Measurements from ENCODE around the gene TBC1D22A.

Gene TBC1D22A

DNA sequence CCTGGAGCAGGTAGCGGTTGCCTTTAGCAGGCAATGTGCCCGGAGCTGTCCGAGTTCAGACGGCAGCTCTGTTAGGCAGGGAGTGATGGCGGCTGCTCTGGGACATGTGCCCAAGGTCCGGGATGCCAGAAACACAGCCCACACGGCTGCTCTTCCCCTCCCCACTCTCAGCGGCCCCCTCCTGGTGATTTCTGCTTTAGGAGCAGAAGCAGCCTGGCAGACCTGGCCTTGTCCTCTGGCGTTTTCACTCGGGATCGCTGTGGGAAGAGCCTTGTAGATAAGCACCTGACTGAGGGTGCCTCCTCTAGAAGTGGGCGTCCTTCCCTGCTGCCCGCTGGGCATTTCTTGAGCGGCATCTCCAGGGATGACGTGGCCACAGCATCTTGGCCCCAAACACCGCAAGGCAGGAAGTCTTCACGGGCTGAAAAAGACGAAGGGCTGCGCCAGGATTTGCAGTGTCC lies 392.2 kb downstream of the TBC1D22A start:
- FAIRE-seq = no peak

DNA sequence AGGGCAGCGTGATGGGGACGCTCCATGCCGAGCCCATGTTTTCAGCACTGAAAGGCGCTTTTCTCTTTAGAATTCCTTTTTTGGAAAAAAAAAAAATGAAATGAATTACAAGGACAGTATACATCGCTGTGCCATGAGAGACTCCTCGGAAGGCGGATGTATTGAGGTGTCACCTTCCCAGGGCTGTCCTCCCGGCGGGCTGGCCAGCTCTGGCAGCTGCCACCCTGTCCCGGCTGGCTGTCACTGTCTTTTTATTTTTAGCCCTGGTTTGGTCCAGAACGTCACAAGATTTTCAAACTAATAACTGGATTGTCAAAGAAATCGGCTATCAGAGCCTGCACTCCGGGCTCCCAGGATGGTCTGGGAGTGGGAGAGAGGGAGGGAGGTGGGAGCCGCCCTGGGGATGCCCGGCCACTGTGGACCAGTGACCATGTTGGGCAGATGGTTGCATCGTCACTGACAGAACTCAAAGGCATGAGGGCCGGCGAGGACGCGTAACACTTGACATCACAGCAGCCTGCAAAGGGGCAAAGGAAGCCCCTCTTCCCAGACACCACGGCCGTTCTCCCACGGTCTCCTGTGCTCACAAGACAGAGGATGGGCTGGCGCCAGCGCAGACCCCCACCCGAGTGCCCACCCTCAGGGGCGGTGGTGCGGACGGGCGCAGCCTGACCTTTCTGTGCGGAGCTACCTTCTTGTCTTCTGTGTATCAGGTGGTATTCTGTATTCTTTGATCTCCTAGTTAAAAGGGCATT lies 392.9 kb downstream of the TBC1D22A start:
- DNase-seq (ENCODE audit: insufficient read length, low spot score) = no peak
- FAIRE-seq = no peak

More for the DNA sequence above, 392.2 kb downstream of the TBC1D22A start:
- no peak for DNase-seq (ENCODE audit: insufficient read length, low spot score)

DNA sequence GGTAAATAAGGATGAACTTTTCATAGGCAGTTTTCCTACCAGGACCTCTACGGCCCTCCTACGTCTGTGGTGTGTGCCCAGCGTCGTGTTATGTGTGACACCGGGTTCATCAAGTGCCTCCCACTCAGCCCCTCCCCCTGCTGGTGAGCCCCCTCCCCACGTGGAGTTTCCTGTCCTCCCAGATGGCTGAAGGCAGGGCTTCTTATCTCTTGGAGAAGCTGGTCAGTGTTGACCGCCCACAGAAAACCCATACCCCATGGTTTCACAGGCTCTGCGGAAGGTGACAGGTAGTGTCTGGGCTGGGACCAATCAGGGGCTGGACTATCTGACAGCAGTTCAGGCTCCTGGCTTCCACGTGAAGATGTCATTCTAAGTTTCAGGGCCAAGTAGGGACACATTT lies 393.5 kb downstream of the TBC1D22A start:
- FAIRE-seq = no peak

DNA sequence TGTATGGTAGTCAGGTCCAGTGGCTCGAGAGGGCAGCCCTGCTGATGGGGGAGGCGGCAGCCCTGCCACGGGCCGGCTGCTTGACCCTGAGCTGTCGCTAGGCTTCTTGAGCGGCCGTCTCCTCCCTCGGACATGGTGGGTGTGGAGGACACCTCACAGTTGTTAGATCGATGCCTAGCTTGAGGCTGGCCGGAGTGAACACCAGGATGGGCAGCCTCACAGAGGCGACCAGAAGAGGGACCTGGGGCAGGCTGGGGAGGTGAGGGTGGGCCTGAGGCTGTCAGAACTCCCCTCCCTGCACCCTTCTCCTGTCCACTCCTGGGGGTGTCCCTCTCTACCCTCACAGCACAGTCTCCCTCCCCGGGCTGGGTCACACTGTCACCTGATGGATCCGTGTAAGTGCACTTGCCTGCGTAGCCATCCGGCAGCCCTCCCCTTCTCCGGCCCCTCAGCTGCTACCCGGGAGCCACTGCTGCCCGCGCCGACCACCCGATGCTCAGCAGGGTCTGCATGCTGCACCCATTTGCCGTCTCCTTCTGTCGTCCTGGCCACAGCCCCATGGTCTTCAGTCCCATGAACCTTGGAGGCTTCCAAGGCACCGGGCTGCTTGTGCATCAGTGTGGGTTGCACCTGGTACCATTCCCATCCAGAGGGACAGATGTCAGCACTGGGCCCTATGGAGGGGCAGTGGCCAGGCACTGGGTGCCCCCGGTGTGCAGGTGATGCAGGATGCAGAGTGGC lies 394.1 kb downstream of the TBC1D22A start:
- DNase-seq (ENCODE audit: insufficient read length, low spot score) (no peak), FAIRE-seq (no peak)

More for the DNA sequence above, 393.5 kb downstream of the TBC1D22A start:
- no peak for DNase-seq (ENCODE audit: insufficient read length, low spot score)

DNA sequence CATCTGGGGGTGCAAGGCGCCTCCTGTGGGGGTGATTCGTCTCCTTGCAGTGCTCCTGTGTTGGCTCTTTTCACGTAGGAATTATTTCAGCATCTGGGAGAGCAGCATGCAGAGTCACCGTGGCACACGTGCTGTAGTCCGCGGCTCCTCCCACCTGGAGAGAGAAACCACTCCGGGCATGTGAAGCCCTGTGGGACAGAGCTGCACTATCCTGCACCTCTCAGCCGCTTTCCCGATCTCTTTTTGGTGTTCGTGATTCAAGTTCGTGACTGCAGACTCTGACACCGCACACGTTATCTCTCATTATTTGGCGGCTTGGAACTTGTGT lies 394.6 kb downstream of the TBC1D22A start:
- FAIRE-seq (no peak), DNase-seq (ENCODE audit: insufficient read length, low spot score) (no peak)

DNA sequence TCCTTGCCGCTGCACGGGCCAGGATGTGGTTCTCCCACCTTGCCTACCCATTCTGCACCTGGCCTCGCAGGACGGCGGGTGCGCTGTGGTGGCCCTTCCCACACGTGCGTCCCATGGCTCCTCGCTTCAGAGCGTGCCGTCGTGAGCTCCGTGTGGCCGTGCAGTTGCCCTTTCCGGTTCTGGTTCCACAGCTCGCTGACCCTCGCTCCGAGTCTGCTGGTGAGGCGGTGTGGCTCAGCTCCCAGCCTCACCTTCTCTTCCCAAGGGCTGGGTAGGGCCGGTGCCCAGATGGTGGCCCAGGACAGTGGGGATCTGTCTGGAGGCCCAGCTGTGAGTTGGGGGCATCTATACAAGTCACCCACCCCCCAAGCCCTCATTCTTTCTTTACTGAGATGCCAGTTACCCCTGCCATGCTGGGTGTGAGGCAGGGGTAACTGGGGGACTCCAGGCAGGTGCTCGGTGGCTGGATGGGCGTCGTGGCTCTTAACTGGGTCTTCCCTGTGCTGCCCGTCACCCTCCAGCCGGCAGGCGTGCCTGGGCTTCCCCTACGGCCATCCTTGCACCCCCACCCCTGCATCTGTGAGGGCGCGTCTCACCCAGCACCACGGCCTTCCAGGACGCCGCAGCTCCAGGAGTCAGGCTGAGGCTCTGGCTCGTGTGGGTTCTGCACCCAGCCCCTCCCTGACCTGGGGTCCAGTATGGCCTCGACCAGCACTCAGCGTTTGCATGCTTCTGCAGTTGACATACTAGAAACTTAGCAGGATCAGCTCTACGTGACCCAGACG lies 395.2 kb downstream of the TBC1D22A start:
- no peak for DNase-seq (ENCODE audit: insufficient read length, low spot score)
- no peak for FAIRE-seq

DNA sequence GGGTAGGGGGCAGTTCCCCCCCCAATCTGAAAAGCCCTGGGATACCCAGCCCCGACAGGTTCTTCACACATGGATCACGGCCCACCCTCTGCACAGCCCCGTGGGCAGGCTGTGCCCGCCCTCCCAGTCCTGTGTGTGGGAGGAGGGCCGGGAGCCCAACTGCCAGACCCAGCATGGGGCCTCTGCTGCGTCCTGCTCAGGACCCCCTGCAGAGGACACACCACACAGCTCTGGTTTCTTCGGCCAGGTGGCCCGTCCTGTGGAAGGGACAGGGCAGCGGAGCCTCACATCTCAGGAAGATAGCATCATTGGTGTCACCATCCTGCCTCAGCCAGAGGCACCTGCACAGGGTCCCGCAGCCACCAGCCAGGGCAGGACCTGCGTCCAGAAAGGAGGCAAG lies 396.0 kb downstream of the TBC1D22A start:
- DNase-seq (ENCODE audit: insufficient read length, low spot score) = no peak
- no peak for FAIRE-seq

DNA sequence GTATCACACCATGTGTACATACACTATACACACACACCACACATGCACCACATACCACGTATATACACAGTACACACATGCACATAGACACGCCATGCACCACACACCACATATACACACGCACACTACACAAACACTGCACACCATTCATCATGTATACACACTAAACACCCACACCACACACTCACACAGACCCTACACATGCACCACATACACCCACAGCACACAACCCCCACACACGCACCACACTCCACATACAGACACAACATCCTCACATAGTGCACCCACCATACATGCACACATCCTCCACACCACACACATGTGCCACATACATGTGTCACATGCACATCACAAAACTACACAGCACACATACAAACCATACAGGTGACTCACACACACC lies 397.1 kb downstream of the TBC1D22A start:
- FAIRE-seq (no peak), DNase-seq (ENCODE audit: insufficient read length, low spot score) (no peak)

DNA sequence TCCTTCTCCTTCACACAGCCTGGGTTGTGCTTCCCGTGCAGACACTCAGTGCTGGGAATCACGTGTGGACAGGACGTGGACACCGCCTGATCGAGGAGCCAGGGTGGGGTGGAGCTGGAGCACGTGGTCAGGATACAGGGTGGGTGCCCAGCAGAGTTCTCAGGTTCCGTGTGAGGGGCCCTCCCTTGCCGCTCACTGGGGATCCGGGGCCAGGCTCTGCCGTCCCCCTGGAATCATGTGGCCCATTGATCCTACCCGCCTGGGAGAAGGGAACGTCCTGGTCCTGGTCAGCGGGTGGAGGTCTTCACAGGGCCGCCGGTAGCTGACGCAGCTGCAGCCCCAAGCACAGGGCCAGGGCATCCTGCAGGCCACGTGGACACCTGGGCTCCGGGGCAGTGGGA lies 397.7 kb downstream of the TBC1D22A start:
- FAIRE-seq = no peak
- DNase-seq (ENCODE audit: insufficient read length, low spot score) = no peak

DNA sequence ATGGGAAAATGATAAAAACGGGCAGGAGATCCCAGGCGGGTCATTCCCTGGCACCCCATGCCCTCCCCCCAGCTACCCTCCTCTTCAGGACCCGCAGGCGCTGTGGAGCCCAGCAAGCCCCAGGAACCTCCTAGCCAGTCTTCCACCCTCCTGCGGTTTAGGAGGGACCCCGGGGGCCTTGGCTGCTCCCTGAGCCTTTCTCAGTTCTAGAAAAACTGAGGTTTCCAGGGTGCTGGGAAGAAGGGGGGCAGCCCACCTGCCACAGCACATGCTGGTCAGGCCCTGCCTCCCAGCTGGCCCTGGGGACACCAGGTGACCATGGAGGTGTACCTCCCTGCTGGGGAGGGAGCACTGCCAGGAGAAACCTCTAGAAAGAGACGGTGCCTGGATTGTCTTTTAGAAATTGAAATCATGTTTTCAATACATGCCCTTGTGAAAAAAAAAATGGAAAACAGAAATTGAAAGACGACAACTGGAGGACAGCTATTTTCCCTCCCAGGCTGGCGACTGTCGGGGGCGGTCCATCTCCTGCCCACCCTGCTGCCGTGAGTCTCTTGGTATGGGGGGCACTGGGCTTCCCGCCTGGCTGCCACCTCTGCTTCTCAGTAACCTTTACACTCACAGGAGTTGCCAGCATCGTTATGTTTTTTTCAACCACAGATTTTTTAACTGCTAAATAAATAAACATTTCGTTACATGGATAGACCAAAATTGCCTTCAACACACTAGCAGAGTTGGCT lies 398.5 kb downstream of the TBC1D22A start:
- FAIRE-seq = no peak
- DNase-seq (ENCODE audit: insufficient read length, low spot score) = no peak

DNA sequence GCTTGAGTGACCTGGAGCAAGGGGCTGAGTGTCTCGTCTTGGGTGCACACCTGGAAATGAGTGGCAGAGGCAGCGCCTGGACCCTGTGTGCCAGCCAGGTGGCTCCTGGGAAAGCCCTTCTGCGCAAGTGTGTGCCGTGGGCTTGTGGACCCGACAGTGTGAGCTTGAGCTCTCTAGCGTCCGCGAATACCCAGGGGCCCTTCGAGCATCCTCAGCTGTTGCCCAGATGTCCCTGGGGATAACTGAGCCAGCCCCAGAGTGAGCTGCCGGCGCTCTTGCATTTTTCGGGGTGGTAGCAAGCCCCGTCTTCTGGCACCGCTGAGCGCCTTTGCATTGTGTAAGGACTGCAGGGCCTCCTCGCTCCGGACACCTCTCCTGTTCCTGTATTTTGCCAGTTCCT lies 399.2 kb downstream of the TBC1D22A start:
- DNase-seq (ENCODE audit: insufficient read length, low spot score) (no peak), FAIRE-seq (no peak)

DNA sequence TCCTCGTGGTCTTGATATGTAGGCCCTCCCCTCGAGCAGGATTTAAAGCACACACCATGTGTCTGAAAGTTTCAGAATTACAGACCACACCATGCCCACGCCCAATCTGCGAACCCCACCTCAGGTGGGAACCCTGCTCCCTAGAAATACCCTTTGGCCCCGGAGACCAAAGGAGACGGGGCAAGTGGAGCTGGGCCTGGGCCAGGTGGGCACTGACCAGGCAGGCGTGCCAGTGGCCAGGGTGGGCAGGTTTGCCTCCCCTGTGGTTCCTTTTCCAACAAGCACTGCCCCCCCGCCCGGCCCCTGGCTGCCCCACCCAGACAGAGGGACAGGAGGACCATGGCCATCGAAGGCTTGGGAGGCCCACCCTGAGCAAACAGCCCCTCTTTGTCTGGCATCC lies 400.4 kb downstream of the TBC1D22A start:
- FAIRE-seq (no peak), DNase-seq (ENCODE audit: insufficient read length, low spot score) (no peak)

DNA sequence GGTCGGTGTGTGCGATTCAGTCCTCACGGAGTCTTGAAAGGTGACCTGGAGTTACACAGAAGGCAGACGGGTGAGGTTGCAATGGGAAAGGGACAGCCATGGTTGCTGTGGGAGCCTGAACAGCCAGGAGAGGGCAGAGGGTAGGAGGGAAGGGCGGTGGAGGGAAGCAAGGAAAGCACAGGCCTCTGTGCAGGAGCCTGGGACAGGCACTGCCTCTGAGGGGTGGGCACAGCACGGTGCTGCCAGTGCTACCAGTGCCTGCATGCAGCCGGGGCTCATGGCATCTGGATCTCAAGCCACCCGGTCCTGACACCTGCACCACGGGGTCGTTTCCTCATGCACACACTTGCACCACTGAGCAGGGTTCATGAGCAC lies 401.0 kb downstream of the TBC1D22A start:
- FAIRE-seq (no peak), DNase-seq (ENCODE audit: insufficient read length, low spot score) (no peak)

DNA sequence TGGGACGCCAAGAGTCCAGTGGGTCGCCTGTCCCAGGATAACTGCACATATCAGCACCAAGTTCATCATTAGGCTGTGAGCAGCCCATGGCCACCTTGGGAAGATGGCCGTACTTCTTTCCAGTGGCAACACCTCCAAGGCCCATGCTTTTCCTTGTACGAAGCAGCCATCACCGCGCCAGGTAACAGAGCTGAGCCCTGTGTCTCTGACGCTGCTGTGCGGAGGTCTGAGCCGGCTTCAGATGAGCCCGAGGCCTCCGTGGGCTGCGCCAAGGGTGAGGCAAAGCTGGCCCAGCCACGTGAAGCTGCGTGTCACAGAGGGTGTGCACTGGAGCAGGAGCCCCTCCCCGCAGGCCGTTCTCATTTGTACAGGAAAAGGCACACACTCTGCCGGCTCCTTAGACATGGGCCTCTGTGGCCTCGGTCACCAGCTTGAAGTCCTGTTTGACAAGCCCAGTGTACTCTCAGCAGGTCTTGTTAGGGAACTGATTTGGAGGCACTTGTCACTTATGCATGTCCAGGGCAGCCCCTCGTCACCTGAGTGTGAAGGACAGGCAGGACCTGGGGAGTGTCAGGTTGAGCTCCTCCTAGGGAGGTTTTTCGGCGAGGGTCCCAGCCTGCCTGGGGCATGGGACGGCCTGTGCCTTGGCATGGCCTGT lies 401.5 kb downstream of the TBC1D22A start:
- DNase-seq (ENCODE audit: insufficient read length, low spot score) (no peak), FAIRE-seq (no peak)

DNA sequence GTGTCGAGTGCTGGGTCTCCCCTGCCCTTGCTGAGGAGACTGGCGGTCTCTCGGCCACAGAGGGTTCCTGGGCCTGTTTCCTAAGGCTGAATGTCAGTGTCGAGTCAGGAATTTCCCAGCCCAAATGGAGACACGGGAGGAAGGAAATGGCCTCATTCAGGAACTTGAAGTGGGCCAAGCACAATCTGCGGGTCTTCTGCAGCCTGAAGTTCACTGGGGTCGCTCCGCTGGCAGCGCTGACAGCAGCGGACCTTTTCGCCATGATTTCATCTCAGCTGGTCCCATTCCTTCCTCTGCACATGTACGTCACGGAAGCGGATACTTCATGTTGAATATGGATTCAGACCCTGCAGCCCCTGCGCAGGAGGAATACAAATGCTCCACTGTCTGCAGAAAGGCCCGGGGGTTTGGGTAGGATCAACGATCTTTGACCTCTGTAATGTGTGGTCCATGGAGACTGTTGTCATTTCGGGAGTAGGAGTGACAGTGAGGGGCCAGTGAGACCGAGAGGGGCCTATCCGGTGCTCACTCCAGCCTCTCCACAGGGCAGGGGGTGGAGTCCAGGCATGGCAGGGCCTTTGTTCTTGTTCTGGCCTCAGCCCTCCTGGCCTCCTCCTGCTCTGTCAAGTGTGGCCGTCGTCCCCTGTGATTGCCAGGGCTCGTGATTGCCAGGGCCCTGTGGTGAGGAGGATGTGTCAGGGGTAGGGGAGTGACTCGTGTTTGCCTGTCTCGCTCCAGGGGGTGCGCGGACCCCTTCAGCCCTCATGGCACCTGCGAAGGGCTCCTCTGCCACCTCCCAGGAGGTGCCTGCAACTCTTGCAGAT lies 402.3 kb downstream of the TBC1D22A start:
- DNase-seq (ENCODE audit: insufficient read length, low spot score) (no peak), FAIRE-seq (no peak)

DNA sequence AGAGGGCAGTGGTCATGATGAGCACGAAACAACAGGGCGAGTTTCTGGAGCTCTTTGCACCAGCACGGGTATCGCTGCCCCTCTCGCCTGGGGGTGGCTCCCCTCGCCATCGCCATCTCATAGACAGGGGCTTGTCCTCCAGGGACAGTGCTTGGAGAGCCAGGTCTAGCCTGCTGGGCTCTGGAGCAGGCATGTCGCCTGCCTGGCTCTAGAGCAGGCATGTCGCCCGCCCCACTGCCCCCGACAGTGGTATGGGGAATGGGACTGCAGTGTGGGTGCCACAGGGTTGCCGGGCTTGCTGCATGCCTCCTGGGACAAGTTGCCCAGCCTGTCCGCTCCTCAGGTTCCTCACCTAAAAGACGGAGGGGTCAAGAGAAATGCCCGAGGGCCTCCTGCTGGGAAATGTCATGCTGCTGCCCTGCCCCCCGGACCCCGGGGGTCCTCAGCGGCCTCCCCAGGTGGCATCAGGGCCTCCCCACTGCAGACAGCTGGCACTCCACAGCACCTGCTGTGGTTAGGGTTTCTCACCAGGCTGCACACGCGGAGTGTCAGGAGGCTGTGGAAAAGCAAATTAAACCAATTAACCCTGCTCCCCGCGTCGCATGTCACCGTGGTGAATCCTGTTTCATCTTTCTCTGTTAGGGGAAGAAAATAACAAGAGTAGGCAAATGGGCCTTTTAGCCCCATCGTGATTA lies 403.0 kb downstream of the TBC1D22A start:
- DNase-seq (ENCODE audit: insufficient read length, low spot score) (no peak), FAIRE-seq (no peak)

DNA sequence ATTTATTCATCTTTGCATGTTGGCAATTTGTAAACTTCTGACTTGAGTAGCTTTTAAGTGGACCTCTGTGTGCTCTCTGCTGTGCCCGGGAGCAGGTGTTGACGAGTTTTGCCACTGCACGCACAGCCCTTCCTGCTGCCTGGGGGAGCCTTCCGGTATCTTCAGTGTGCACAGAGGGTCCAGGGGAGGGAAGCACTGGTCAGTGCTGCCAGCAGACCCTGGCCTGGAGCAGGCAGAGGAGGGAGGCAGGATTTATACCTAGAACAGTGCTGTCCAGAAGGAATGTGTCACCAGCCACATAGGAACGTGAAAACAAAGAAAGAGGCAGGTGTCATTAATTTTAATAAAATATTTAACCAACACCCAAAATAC lies 403.6 kb downstream of the TBC1D22A start:
- DNase-seq (ENCODE audit: insufficient read length, low spot score) (no peak), FAIRE-seq (no peak)

DNA sequence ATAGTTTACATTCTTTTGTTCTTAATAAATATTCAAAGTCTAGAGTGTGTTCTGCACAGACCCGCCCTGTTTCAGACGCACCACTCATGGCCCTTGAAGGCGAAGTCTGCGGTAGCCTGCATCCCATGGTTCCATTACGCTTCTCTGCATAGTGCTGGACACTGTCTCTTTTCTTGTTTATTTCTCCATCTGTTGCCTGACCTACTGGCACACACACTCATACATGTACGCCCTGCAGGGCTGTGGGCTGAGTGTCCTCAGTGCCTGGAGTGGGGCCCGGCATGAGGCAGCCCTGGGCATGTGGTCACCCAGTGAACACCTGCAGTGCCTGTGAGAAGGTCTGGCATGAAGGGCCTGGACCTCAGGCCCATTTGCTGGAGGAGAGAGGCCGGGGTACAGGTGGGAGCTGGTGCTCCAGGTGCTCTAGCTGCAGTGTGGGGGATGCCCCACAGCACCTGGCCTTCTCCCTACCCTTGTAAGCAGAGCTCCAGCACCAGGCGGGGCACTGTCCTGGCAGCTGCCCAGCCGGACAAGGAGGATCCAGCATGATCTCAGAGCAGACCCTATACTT lies 404.1 kb downstream of the TBC1D22A start:
- FAIRE-seq (no peak), DNase-seq (ENCODE audit: insufficient read length, low spot score) (no peak)

DNA sequence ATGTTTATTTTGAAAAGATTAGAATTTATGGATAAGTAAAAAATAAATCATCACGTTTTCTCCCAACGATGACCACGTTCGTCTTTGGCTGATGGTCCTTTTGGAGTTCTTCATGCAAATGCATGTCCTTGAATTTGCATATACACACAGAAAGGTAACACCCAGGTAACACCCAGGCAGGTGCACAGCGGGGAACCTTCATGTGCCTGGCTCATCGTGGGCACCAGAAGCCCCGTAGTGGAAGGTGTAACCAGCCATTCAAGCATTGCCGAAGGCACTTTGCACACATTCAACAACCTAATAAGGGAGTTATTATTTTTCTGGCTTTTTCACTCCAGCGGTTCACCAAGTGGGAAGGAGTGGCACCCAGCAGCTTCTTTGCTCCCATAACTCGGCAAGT lies 404.6 kb downstream of the TBC1D22A start:
- DNase-seq (ENCODE audit: insufficient read length, low spot score) (no peak), FAIRE-seq (no peak)

Data from HTR-8/SVneo (cell line).